K562 (cell line): ENCODE data around the gene SCG5. TPM values are rescaled to one million over a fixed set of nuclear protein-coding genes. Genes with fewer than 3 reads are reported as not detected.

Source experiments
- ATAC-seq: fragments of 200-7000 bp; cut with Tn5 transposase; 3 replicates; pipeline ENCODE4 v1.9.1; 2020; ENCODE audit warnings: moderate library complexity
- BruUV-seq: library from RNA; stranded (reverse); fragments of 400-500 nt; replicated peaks from 2 replicates; lab custom pipeline; 2021; lab: Mats Ljungman, UMichigan
- CTCF ChIA-PET: fragments of 300-600 bp; formaldehyde crosslinking; extraction: SDS; loops from one replicate; lab custom pipeline; 2021; ENCODE audit warnings: low intra/inter-chr PET ratio; lab: Yijun Ruan, JAX
- POLR2A ChIA-PET: fragments of 300-600, 350-650 bp; sonication (Branson Sonifier 250); formaldehyde crosslinking; extraction: SDS; loops from one replicate; lab custom pipeline; 2021; ENCODE audit warnings: antibody characterized with exemption, inconsistent platforms; lab: Yijun Ruan, JAX
- DNase-seq, 4 experiments: peaks; one replicate each; pipeline versions ENCODE4 v3.0.0 to v3.0.0-alpha.2; 2011 to 2018; ENCODE audit warnings: low spot score in 3 of 4, mixed read lengths in 3 of 4; ENCODE audit errors: extremely low read depth in 1 of 4
- FAIRE-seq: peaks from 2 replicates; lab custom pipeline; 2011; peaks lifted over from hg19 to GRCh38; lab: Jason Lieb, UNC
- H2AFZ ChIP-seq: 2 replicates; pipeline ENCODE4 v1.6.0; 2011; ENCODE audit warnings: low read depth, low read length, control low read depth, inconsistent platforms
- H3K27ac ChIP-seq: fragments of 200-600 bp; 3 replicates; pipeline ENCODE4 v1.8.0; 2011; ENCODE audit warnings: low read depth, mild to moderate bottlenecking, control low read depth, inconsistent platforms, low read length, moderate library complexity, mixed read lengths; ENCODE audit errors: extremely low read depth
- H3K27me3 ChIP-seq, 2 experiments: fragments of 300-600 bp in 1 of 2; 2 replicates in 1 of 2; 3 replicates in 1 of 2; pipeline versions ENCODE4 v1.6.0 to v1.8.0; 2011; ENCODE audit warnings: inconsistent platforms in 2 of 2, low read length in 2 of 2, mild to moderate bottlenecking in 1 of 2, mixed read lengths in 1 of 2, moderate library complexity in 1 of 2; ENCODE audit not compliant: control insufficient read depth in 2 of 2, insufficient read depth in 2 of 2
- H3K36me3 ChIP-seq: fragments of 300-600 bp; 3 replicates; pipeline ENCODE4 v1.8.0; 2011; ENCODE audit warnings: mild to moderate bottlenecking, low read length, inconsistent platforms; ENCODE audit not compliant: control insufficient read depth, insufficient read depth
- H3K4me1 ChIP-seq, 2 experiments: fragments of 200-600 bp in 1 of 2; replicated peaks in 1 of 2; 2 replicates in 1 of 2; 3 replicates in 1 of 2; pipeline versions ENCODE4 v1.5.1 to v1.8.0; 2011; ENCODE audit warnings: inconsistent platforms in 2 of 2, low read length in 2 of 2, mild to moderate bottlenecking in 1 of 2, mixed read lengths in 1 of 2, moderate library complexity in 1 of 2; ENCODE audit not compliant: control insufficient read depth in 2 of 2, insufficient read depth in 2 of 2
- H3K4me2 ChIP-seq: 2 replicates; pipeline ENCODE4 v1.6.1; 2011; ENCODE audit warnings: low read length, control low read depth, inconsistent platforms, mixed read lengths; ENCODE audit not compliant: insufficient read depth
- H3K4me3 ChIP-seq: fragments of 200-600 bp; sonication (generic), shearing (Covaris generic); 2 replicates; pipeline ENCODE4 v1.5.1; 2016; ENCODE audit warnings: control low read depth, inconsistent platforms
- H3K79me2 ChIP-seq: fragments of 200-600 bp; 3 replicates; pipeline ENCODE4 v1.8.0; 2011; ENCODE audit warnings: low read length, inconsistent platforms; ENCODE audit not compliant: control insufficient read depth, insufficient read depth
- H3K9ac ChIP-seq, 2 experiments: 2 replicates each; pipeline versions ENCODE4 v1.6.0 to v1.6.1; 2011; ENCODE audit warnings: low read depth in 2 of 2, low read length in 2 of 2, control low read depth in 1 of 2, inconsistent platforms in 1 of 2, mild to moderate bottlenecking in 1 of 2, mixed read lengths in 1 of 2; ENCODE audit not compliant: insufficient read depth in 1 of 2
- H3K9me1 ChIP-seq: one replicate; pipeline ENCODE4 v1.6.0; 2011; ENCODE audit warnings: inconsistent platforms, mild to moderate bottlenecking, low read length, moderate library complexity; ENCODE audit not compliant: control insufficient read depth, insufficient read depth
- H3K9me3 ChIP-seq: replicated peaks from 2 replicates; pipeline ENCODE4 v1.5.1; 2011; ENCODE audit warnings: low read depth, low read length, inconsistent platforms; ENCODE audit not compliant: control insufficient read depth, insufficient read depth
- H4K20me1 ChIP-seq: replicated peaks from 2 replicates; pipeline ENCODE4 v1.6.1; 2011; ENCODE audit warnings: low read length, inconsistent platforms, mixed read lengths; ENCODE audit not compliant: control insufficient read depth, insufficient read depth
- CHD4 ChIP-seq: fragments of 200-600 bp; sonication (generic); IDR thresholded peaks from 3 replicates; pipeline ENCODE4 v1.6.1; 2012; ENCODE audit warnings: low read depth, mild to moderate bottlenecking, mixed read lengths, low read length, inconsistent platforms; ENCODE audit not compliant: insufficient read depth, insufficient replicate concordance, poor library complexity, severe bottlenecking
- HDAC1 ChIP-seq, 2 experiments: fragments of 450-650 bp; IDR thresholded peaks; 2 replicates each; pipeline ENCODE4 v1.6.1; 2016 to 2017; ENCODE audit warnings: inconsistent platforms in 1 of 2, mild to moderate bottlenecking in 1 of 2, moderate library complexity in 1 of 2
- HMG20A ChIP-seq: fragments of 450-650 bp; formaldehyde crosslinking; conservative IDR thresholded peaks from 2 replicates; pipeline ENCODE4 v1.4.0; 2020; ENCODE audit warnings: mild to moderate bottlenecking, mixed read lengths
- ILF3 ChIP-seq: fragments of 450-650 bp; IDR thresholded peaks from 2 replicates; pipeline ENCODE4 v1.6.1; 2018; ENCODE audit warnings: antibody characterized with exemption, mild to moderate bottlenecking, moderate library complexity, borderline replicate concordance
- KAT2B ChIP-seq: IDR thresholded peaks from one replicate; pipeline ENCODE4 v1.6.1; 2012; ENCODE audit warnings: low read depth, mild to moderate bottlenecking, control low read depth, inconsistent platforms, low read length, moderate library complexity
- MCM5 ChIP-seq: fragments of 450-650 bp; IDR thresholded peaks from 2 replicates; pipeline ENCODE4 v1.6.1; 2016; ENCODE audit warnings: low read depth
- MED1 ChIP-seq: sonication (generic); formaldehyde crosslinking; IDR thresholded peaks from 2 replicates; pipeline ENCODE4 v1.8.1; 2023; ENCODE audit warnings: missing genetic modification reagents, borderline replicate concordance
- MYNN ChIP-seq, 2 experiments: sonication (generic); formaldehyde crosslinking in 1 of 2; IDR thresholded peaks; 2 replicates each; pipeline versions ENCODE4 v1.5.0 to v1.6.1; 2016 to 2020; ENCODE audit warnings: antibody characterized with exemption in 1 of 2, missing genetic modification reagents in 1 of 2
- NCOA4 ChIP-seq: fragments of 450-650 bp; IDR thresholded peaks from 2 replicates; pipeline ENCODE4 v1.6.1; 2018; ENCODE audit warnings: mild to moderate bottlenecking; ENCODE audit not compliant: partially characterized antibody
- PCBP1 ChIP-seq: fragments of 200-400 bp; formaldehyde crosslinking; IDR thresholded peaks from 2 replicates; pipeline ENCODE4 v1.6.1; 2018; ENCODE audit warnings: mild to moderate bottlenecking, low read depth, low read length; ENCODE audit not compliant: poor library complexity, severe bottlenecking
- PRMT5 ChIP-seq: sonication (generic); formaldehyde crosslinking; IDR thresholded peaks from 2 replicates; pipeline ENCODE4 v1.5.0; 2020; ENCODE audit warnings: missing genetic modification reagents
- RCOR1 ChIP-seq, 2 experiments: IDR thresholded peaks; 2 replicates each; pipeline ENCODE4 v1.6.1; 2012; ENCODE audit warnings: low read depth in 2 of 2, low read length in 2 of 2, borderline replicate concordance in 1 of 2, improper control_type of control experiment in 1 of 2
- STAT6 ChIP-seq: sonication (generic); formaldehyde crosslinking; IDR thresholded peaks from 2 replicates; pipeline ENCODE4 v1.8.1; 2023; ENCODE audit warnings: mild to moderate bottlenecking, missing genetic modification reagents
- ZNF23 ChIP-seq: fragments of 250-450 bp; sonication (Bioruptor Pico); IDR thresholded peaks from 2 replicates; pipeline ENCODE4 v1.4.0; 2020; ENCODE audit warnings: mild to moderate bottlenecking
- ZNF445 ChIP-seq: fragments of 250-450 bp; sonication (Bioruptor Pico); IDR thresholded peaks from 2 replicates; pipeline ENCODE4 v1.4.0; 2020; ENCODE audit warnings: low read depth, mild to moderate bottlenecking, moderate library complexity
- ZNF589 ChIP-seq: fragments of 200-800 bp; sonication (Bioruptor generic); IDR thresholded peaks from 2 replicates; pipeline ENCODE4 v1.6.1; 2016; ENCODE audit warnings: low read depth, missing genetic modification characterization, missing compliant biosample characterization
- ZZZ3 ChIP-seq: fragments of 450-650 bp; IDR thresholded peaks from 2 replicates; pipeline ENCODE4 v1.6.1; 2016; ENCODE audit warnings: antibody characterized with exemption, mild to moderate bottlenecking, moderate library complexity
- WGBS: fragments of 100-300 bp; shearing (Covaris generic); methylation state at CpG from one replicate; pipeline ENCODE4 v1.1.6; 2016; ENCODE audit warnings: low coverage, mixed read lengths; ENCODE audit not compliant: insufficient coverage; ENCODE audit errors: missing lambda C conversion rate; 5-methylcytosine and 5-hydroxymethylcytosine counted together
- in situ Hi-C: fragments of 300-500 bp; cut with MboI; formaldehyde crosslinking; loops from 4 replicates; pipeline ENCODE4 v1.15.0; 2018; ENCODE audit warnings: inconsistent platforms, mixed read lengths
- intact Hi-C: fragments of 100-400 bp; cut with micrococcal nuclease; formaldehyde crosslinking; loops from 2 replicates; pipeline ENCODE4 v1.14.2; 2022
- polyA plus RNA-seq, 8 experiments: library from polyadenylated mRNA; depleted of rRNA in 4 of 8; stranded (reverse) in 5 of 8; unstranded in 3 of 8; fragments of >200 nt; fragmentation: Nextera tagmentation in 2 of 8; fragmentation: Illumina TruSeq in 1 of 8; extraction: Ambion mirVana in 2 of 8; extraction: Trizol in 1 of 8; gene quantifications; 2 replicates each; pipeline versions ENCODE4 v1.2.1 to v1.2.3, GENCODE V29; 2011 to 2014; ENCODE audit warnings: inconsistent platforms in 1 of 8, missing spikeins in 1 of 8
- total RNA-seq, 7 experiments: library from RNA; depleted of rRNA in 6 of 7; stranded (reverse); fragments of >200 nt in 6 of 7; fragmentation: Illumina TruSeq in 2 of 7; extraction: Trizol in 2 of 7; gene quantifications; 2 replicates each; pipeline versions ENCODE4 v1.2.1 to v1.2.3, GENCODE V29; 2011 to 2021; ENCODE audit warnings: low replicate concordance in 1 of 7
- TF ChIP-seq, protein P1 (sequence below): sonication (generic); formaldehyde crosslinking; IDR thresholded peaks from 2 replicates; pipeline ENCODE4 v1.8.0; 2022; ENCODE audit warnings: mild to moderate bottlenecking, missing genetic modification reagents

SCG5 gene
- total and polyA plus RNA-seq, 9 of the 15 experiments (the other 6 are each of a cell fraction or from before 2014, with no cell fraction given), result 0.06 to 0.76 (median 0.28) TPM; not detected in 2

DNA sequence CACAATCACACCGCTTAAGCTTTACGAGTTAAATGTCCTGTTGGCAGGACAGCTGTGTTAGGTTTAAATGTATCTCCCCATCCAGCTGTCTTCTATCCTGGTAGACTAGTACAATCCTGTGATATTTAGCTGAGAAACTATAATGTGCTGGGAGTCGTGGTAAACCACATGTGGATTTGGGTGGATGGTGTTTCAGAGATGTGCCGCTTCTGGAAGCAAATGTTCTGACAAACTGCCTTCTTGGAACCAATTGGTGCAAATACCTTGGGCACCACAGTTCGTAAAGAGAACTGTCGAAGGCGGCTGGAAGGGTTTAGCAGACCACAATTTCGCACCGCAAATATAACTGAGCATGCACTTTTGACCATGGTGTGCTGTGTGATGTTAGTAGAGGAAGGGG is 15.0 kb downstream of the SCG5 start:
- POLR2A ChIA-PET, result interaction anchor here (1.3 kb wide), 1 partner anchor 15 kb away, joined by 3 read pairs; no protein-coding TSS in a partner anchor
- H3K27ac ChIP-seq, result no peak overlapping the region
- WGBS, result 78% methylated on average over 9 of the region's 9 CpGs
- H2AFZ ChIP-seq, result no peak overlapping the region
- no peaks in the 10 kb centered on the region for H3K36me3 ChIP-seq
- intact Hi-C loops (no loop called here), in situ Hi-C loops (no loop called here)
- H3K9ac ChIP-seq, result no peak overlapping the region
- BruUV-seq, result no TSS peak
- H3K79me2 ChIP-seq, result no peaks in the 10 kb centered on the region
- no peak overlapping the region for H3K4me3 ChIP-seq
- no peak overlapping the region for H3K4me2 ChIP-seq
- FAIRE-seq (no peak), ATAC-seq (no peak)
- H3K9me1 ChIP-seq, result no peaks in the 10 kb centered on the region
- H3K4me1 ChIP-seq, result peaks cover 0 to 20% of the 10 kb centered on the region in 2 experiments; a peak in 3 of 5 replicates
- H3K9me3 ChIP-seq, result no peaks in the 10 kb centered on the region
- TF ChIP-seq ZNF23 (CRISPR knock-in tag) (no peak), ILF3 (no peak), PRMT5 (no peak), STAT6 (CRISPR knock-in tag) (no peak), MED1 (CRISPR knock-in tag) (no peak), CHD4 (no peak), PCBP1 (no peak), RCOR1 (IDR thresholded peaks at IDR 0.05; ENCODE audit: borderline replicate concordance in 1 of 2, low read depth in 2 of 2, low read length in 2 of 2) (no peak), ZNF445 (no peak), MYNN (IDR thresholded peaks at IDR 0.05) (no peak), MYNN (CRISPR knock-in tag; IDR thresholded peaks at IDR 0.05) (no peak), ZNF589 (CRISPR knock-in tag) (no peak), KAT2B (no peak), HDAC1 (IDR thresholded peaks at IDR 0.05) (no peak), HMG20A (CRISPR knock-in tag) (no peak), MCM5 (no peak), ZZZ3 (no peak), NCOA4 (no peak)
- TF ChIP-seq, protein P1, sequence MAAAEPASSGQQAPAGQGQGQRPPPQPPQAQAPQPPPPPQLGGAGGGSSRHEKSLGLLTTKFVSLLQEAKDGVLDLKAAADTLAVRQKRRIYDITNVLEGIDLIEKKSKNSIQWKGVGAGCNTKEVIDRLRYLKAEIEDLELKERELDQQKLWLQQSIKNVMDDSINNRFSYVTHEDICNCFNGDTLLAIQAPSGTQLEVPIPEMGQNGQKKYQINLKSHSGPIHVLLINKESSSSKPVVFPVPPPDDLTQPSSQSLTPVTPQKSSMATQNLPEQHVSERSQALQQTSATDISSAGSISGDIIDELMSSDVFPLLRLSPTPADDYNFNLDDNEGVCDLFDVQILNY (CRISPR knock-in tag), result no peak
- TF ChIP-seq, all 486 proteins: peak for 0
- no peaks in the 10 kb centered on the region for H3K27me3 ChIP-seq
- H4K20me1 ChIP-seq, result 0 out of 2 replicates have a peak, but pooled peaks cover 2% of the 10 kb centered on the region
- DNase-seq, result no peak
- CTCF ChIA-PET, result no interaction called here
